HUDEP-2 (cell line): ENCODE results near the gene MECR.
"Not testable (repeated sequence)": the region's sequence is repeated elsewhere in the genome, so short reads cannot be mapped to it uniquely, and the experiment has no call there.

ENCODE experiments used
- DNase-seq, 76 experiments: peaks; one replicate each; lab custom pipeline; 2025; ENCODE audit not compliant: unreplicated experiment in 76 of 76; lab: John Stamatoyannopoulos, UW

MECR gene

GRCh38 chr1:29237129-29237821 is 6.5 kb upstream of the MECR start:
- DNase-seq = no peak

- DNase-seq = peak in 1 of 76 experiments; percentile 24
Measured at GRCh38 chr1:29236712-29237128, 6.0 kb upstream of the MECR start.

GRCh38 chr1:29235955-29236711 is 5.4 kb upstream of the MECR start, which contains the start of gene PTPRU:
Gene PTPRU (plus strand): TSS chr1:29236522. CDS start chr1:29236645, 123 bp downstream.
- peak in 59 of 76 experiments; percentile 5 to 77 (median 47) for DNase-seq

GRCh38 chr1:29234881-29235280 is 4.1 kb upstream of the MECR start:
- not testable (repeated sequence) for DNase-seq

GRCh38 chr1:29234471-29234870 is 3.7 kb upstream of the MECR start:
- DNase-seq = no peak

GRCh38 chr1:29233693-29234092 is 3.0 kb upstream of the MECR start:
- DNase-seq = no peak

GRCh38 chr1:29232387-29232786 is 1.7 kb upstream of the MECR start:
- no peak for DNase-seq

GRCh38 chr1:29230204-29230552 is 556 bp downstream of the MECR start:
- DNase-seq = no peak

- DNase-seq = no peak
Measured at GRCh38 chr1:29227511-29227910, 3.2 kb downstream of the MECR start.

- DNase-seq = no peak
Measured at GRCh38 chr1:29225361-29225760, 5.4 kb downstream of the MECR start.

GRCh38 chr1:29224356-29224837 is 6.3 kb downstream of the MECR start:
- peak in 4 of 76 experiments; percentile 5 to 21 (median 11) for DNase-seq

- no peak for DNase-seq
Measured at GRCh38 chr1:29223521-29223920, 7.2 kb downstream of the MECR start.

- no peak for DNase-seq
Measured at GRCh38 chr1:29222686-29223085, 8.0 kb downstream of the MECR start.

GRCh38 chr1:29222260-29222659 is 8.5 kb downstream of the MECR start:
- not testable (repeated sequence) for DNase-seq

- DNase-seq = no peak
Measured at GRCh38 chr1:29221296-29221695, 9.4 kb downstream of the MECR start.

- DNase-seq = no peak
Measured at GRCh38 chr1:29218223-29218622, 12.5 kb downstream of the MECR start.

- no peak for DNase-seq
Measured at GRCh38 chr1:29217633-29218032, 13.1 kb downstream of the MECR start.

GRCh38 chr1:29213055-29213454 is 17.7 kb downstream of the MECR start:
- DNase-seq = no peak

- no peak for DNase-seq
Measured at GRCh38 chr1:29211086-29212030, 19.4 kb downstream of the MECR start.

- no peak for DNase-seq
Measured at GRCh38 chr1:29210278-29211085, 20.3 kb downstream of the MECR start.
